Neural crest cell (in vitro differentiated cells): Measurements from ENCODE around the gene COL15A1. TPM values are rescaled to one million over a fixed set of nuclear protein-coding genes. Genes with fewer than 3 reads are reported as not detected.

Source experiments
- DNase-seq: peaks from one replicate; pipeline ENCODE4 v3.0.0; 2021; ENCODE audit warnings: low read depth, mixed read lengths, low spot score
- H3K27ac Mint-ChIP-seq: one replicate; pipeline ENCODE4 v1.8.0; 2021; ENCODE audit warnings: mild to moderate bottlenecking, mixed read lengths; ENCODE audit not compliant: unreplicated experiment
- H3K27me3 Mint-ChIP-seq: 2 replicates; pipeline ENCODE4 v1.8.0; 2021; ENCODE audit warnings: low read depth, mild to moderate bottlenecking, mixed read lengths
- H3K36me3 Mint-ChIP-seq: 2 replicates; pipeline ENCODE4 v1.8.0; 2021; ENCODE audit warnings: low read depth, mild to moderate bottlenecking, mixed read lengths
- H3K4me1 Mint-ChIP-seq: 2 replicates; pipeline ENCODE4 v1.8.0; 2021; ENCODE audit warnings: mixed read lengths
- H3K4me3 Mint-ChIP-seq: one replicate; pipeline ENCODE4 v1.8.0; 2021; ENCODE audit warnings: mild to moderate bottlenecking, mixed read lengths
- H3K9me3 Mint-ChIP-seq: 2 replicates; pipeline ENCODE4 v1.8.0; 2021; ENCODE audit warnings: mixed read lengths
- CTCF ChIP-seq: fragments of 200-600 bp; sonication (generic); conservative IDR thresholded peaks from 2 replicates; pipeline ENCODE4 v1.5.0; 2021; ENCODE audit warnings: antibody characterized with exemption, mild to moderate bottlenecking
- total RNA-seq: library from RNA; stranded (reverse); gene quantifications from 2 replicates; pipeline ENCODE4 v1.2.1, GENCODE V29; 2021

COL15A1 gene
- total RNA-seq, 1 donor from 2014 or later: 0.33 TPM

GRCh38 chr9:99046068-99046467 is 102.4 kb downstream of the COL15A1 start:
- DNase-seq: no peak
- peaks cover 5% of the 10 kb centered on the region for H3K4me1 Mint-ChIP-seq
- H3K4me3 Mint-ChIP-seq: no peak overlapping the region
- H3K27me3 Mint-ChIP-seq: no peaks in the 10 kb centered on the region
- peaks cover 5% of the 10 kb centered on the region for H3K36me3 Mint-ChIP-seq
- no peak overlapping the region for H3K27ac Mint-ChIP-seq
- TF ChIP-seq CTCF: no peak
- H3K9me3 Mint-ChIP-seq: peaks cover 10% of the 10 kb centered on the region

- Mint-ChIP-seq H3K36me3 (peaks cover 5% of the 10 kb centered on the region), H3K27ac (no peak overlapping the region), H3K4me1 (no peaks in the 10 kb centered on the region), H3K9me3 (peaks cover 10% of the 10 kb centered on the region), H3K27me3 (no peaks in the 10 kb centered on the region), H3K4me3 (no peak overlapping the region)
- no peak for TF ChIP-seq CTCF
- no peak for DNase-seq
Observed at GRCh38 chr9:99046542-99047071, 102.9 kb downstream of the COL15A1 start.

- H3K4me1 Mint-ChIP-seq: no peaks in the 10 kb centered on the region
- H3K4me3 Mint-ChIP-seq: no peak overlapping the region
- TF ChIP-seq CTCF: no peak
- H3K36me3 Mint-ChIP-seq: peaks cover under 1% of the 10 kb centered on the region
- peaks cover 6% of the 10 kb centered on the region for H3K9me3 Mint-ChIP-seq
- no peaks in the 10 kb centered on the region for H3K27me3 Mint-ChIP-seq
- H3K27ac Mint-ChIP-seq: no peak overlapping the region
- no peak for DNase-seq
Observed at GRCh38 chr9:99049228-99049627, 105.5 kb downstream of the COL15A1 start.

- Mint-ChIP-seq H3K27me3 (no peaks in the 10 kb centered on the region), H3K4me3 (no peak overlapping the region), H3K36me3 (no peaks in the 10 kb centered on the region), H3K4me1 (no peaks in the 10 kb centered on the region), H3K27ac (no peak overlapping the region), H3K9me3 (peaks cover 3% of the 10 kb centered on the region)
- TF ChIP-seq CTCF: no peak
- DNase-seq: no peak
Observed at GRCh38 chr9:99049641-99050040, 105.9 kb downstream of the COL15A1 start.

- no peaks in the 10 kb centered on the region for H3K27me3 Mint-ChIP-seq
- no peaks in the 10 kb centered on the region for H3K4me1 Mint-ChIP-seq
- H3K4me3 Mint-ChIP-seq: no peak overlapping the region
- peaks cover 1% of the 10 kb centered on the region for H3K36me3 Mint-ChIP-seq
- H3K9me3 Mint-ChIP-seq: no peaks in the 10 kb centered on the region
- H3K27ac Mint-ChIP-seq: no peak overlapping the region
- TF ChIP-seq CTCF: no peak
- DNase-seq: no peak
Observed at GRCh38 chr9:99050292-99050911, 106.7 kb downstream of the COL15A1 start.
